Spleen (tissue), 11 donors: ENCODE results near the gene ARL6IP6. TPM values are rescaled to one million over a fixed set of nuclear protein-coding genes. Genes with fewer than 3 reads are reported as not detected.

Experiments used
- DNase-seq: peaks from one replicate; pipeline ENCODE4 v3.0.0-alpha.2; 2020
- H3K27ac ChIP-seq, 8 donors: fragments of 200-600 bp; sonication (generic) in 7 of 8; 1 replicate in 4 of 8; 2 replicates in 4 of 8; pipeline versions ENCODE4 v1.5.0 to v1.8.0; 2016 to 2021; ENCODE audit warnings: inconsistent platforms in 4 of 8, mild to moderate bottlenecking in 4 of 8, moderate library complexity in 1 of 8
- H3K27me3 ChIP-seq, 7 donors: fragments of 200-600 bp; sonication (generic) in 6 of 7; replicated peaks in 1 of 7; 1 replicate in 4 of 7; 2 replicates in 3 of 7; pipeline versions ENCODE4 v1.5.0 to v1.8.0; 2016 to 2021; ENCODE audit warnings: inconsistent platforms in 3 of 7, mild to moderate bottlenecking in 1 of 7
- H3K36me3 ChIP-seq, 6 donors: fragments of 200-600 bp; sonication (generic) in 5 of 6; 1 replicate in 4 of 6; 2 replicates in 2 of 6; pipeline versions ENCODE4 v1.5.0 to v1.8.0; 2016 to 2021; ENCODE audit warnings: inconsistent platforms in 2 of 6
- H3K4me1 ChIP-seq, 6 donors: fragments of 200-600 bp; sonication (generic) in 5 of 6; 1 replicate in 3 of 6; 2 replicates in 3 of 6; pipeline versions ENCODE4 v1.5.0 to v1.8.0; 2016 to 2021; ENCODE audit warnings: inconsistent platforms in 3 of 6
- H3K4me3 ChIP-seq, 8 donors: fragments of 200-600 bp; sonication (generic) in 7 of 8; 1 replicate in 4 of 8; 2 replicates in 4 of 8; pipeline versions ENCODE4 v1.5.0 to v1.8.0; 2016 to 2021; ENCODE audit warnings: inconsistent platforms in 4 of 8, mild to moderate bottlenecking in 4 of 8, moderate library complexity in 2 of 8
- H3K9me3 ChIP-seq, 8 donors: fragments of 200-600 bp; sonication (generic) in 7 of 8; 1 replicate in 4 of 8; 2 replicates in 4 of 8; pipeline versions ENCODE4 v1.5.0 to v1.8.0; 2016 to 2021; ENCODE audit warnings: inconsistent platforms in 4 of 8
- CTCF ChIP-seq, 11 experiments: fragments of 200-600 bp in 7 of 11; fragments of 450-650 bp in 4 of 11; sonication (generic) in 4 of 11; IDR thresholded peaks in 8 of 11; conservative IDR thresholded peaks in 3 of 11; 1 replicate in 7 of 11; 2 replicates in 4 of 11; pipeline versions ENCODE4 v1.4.0 to v1.8.0; 2016 to 2021; ENCODE audit warnings: antibody characterized with exemption in 11 of 11, inconsistent platforms in 4 of 11, mild to moderate bottlenecking in 1 of 11
- POLR2A ChIP-seq, 3 donors: fragments of 450-650 bp; IDR thresholded peaks; one replicate each; pipeline ENCODE4 v1.5.1; 2017; ENCODE audit warnings: antibody characterized with exemption in 3 of 3, mild to moderate bottlenecking in 1 of 3
- POLR2AphosphoS5 ChIP-seq, 3 donors: sonication (generic); formaldehyde crosslinking; IDR thresholded peaks; one replicate each; pipeline ENCODE4 v1.5.1; 2017; ENCODE audit warnings: antibody characterized with exemption in 3 of 3
- WGBS, 5 donors: extraction: QIAGEN DNeasy Blood & Tissue Kit in 3 of 5; methylation state at CpG; one replicate each; pipeline versions ENCODE4 v1.1.5 to v1.1.7; 2013 to 2018; 5-methylcytosine and 5-hydroxymethylcytosine counted together
- intact Hi-C: fragments of 100-400 bp; cut with DNase I; formaldehyde crosslinking; loops from one replicate; pipeline ENCODE4 v1.15.0; 2023; ENCODE audit warnings: low total_unique reads
- polyA plus RNA-seq, 3 donors: library from polyadenylated mRNA; stranded (reverse); fragments of 200-250 nt; gene quantifications; one replicate each; pipeline ENCODE4 v1.2.1, GENCODE V29; 2013
- total RNA-seq, 7 donors: library from RNA; depleted of rRNA in 3 of 7; stranded (reverse); fragments of >200 nt in 3 of 7; fragmentation: NEBNext Ultra II Directional in 4 of 7; extraction: Animal tissue kit (Norgen Biotek cat#: 25700) in 4 of 7; gene quantifications; one replicate each; pipeline versions ENCODE4 v1.1.0 to v1.2.1, GENCODE V29; 2016 to 2021
- donor health status: healthy with polysubstance abuse.
- donor health status: DM: no; HTN: no; CAD: no; lungs with moderate emphysema.
- donor health status: DM: no; HTN: no; CAD: no.
- donor health status: Bipolar disorder and iron deficiency.
- donor health status: healthy.
- donor health status: DM: no; HTN: no; CAD: no.
- donor health status: DM: yes; HTN: yes; CAD: no.

The ARL6IP6 gene
- total and polyA plus RNA-seq, 10 donors = 12.1 to 21.5 (median 16.7) TPM

- DNase-seq = no peak
- H3K27me3 ChIP-seq = no peaks in the 10 kb centered on the region
- intact Hi-C loops = no loop called here
- H3K9me3 ChIP-seq = no peaks in the 10 kb centered on the region
- peak overlapping the region in 7 of 8 donors; percentile 46 to 75 (median 52) for H3K27ac ChIP-seq
- 12 to 34% (median 16%) methylated on average over 8 of the region's 8 CpGs for WGBS, 5 donors
- TF ChIP-seq CTCF (IDR thresholded peaks at IDR 0.05 in 8 of 11, conservative IDR thresholded peaks at IDR 0.05 in 3 of 11) (no peak), POLR2AphosphoS5 (IDR thresholded peaks at IDR 0.05) (no peak), POLR2A (IDR thresholded peaks at IDR 0.05) (no peak)
- peak overlapping the region in 7 of 8 donors; percentile 4 to 51 (median 23) for H3K4me3 ChIP-seq
- H3K36me3 ChIP-seq = peaks cover 0 to 50% (median 10%) of the 10 kb centered on the region in 6 donors
- peaks cover 0 to 61% (median 22%) of the 10 kb centered on the region in 6 donors for H3K4me1 ChIP-seq
Measured at GRCh38 chr2:152694161-152694661, 24.2 kb upstream of the ARL6IP6 start.

DNA sequence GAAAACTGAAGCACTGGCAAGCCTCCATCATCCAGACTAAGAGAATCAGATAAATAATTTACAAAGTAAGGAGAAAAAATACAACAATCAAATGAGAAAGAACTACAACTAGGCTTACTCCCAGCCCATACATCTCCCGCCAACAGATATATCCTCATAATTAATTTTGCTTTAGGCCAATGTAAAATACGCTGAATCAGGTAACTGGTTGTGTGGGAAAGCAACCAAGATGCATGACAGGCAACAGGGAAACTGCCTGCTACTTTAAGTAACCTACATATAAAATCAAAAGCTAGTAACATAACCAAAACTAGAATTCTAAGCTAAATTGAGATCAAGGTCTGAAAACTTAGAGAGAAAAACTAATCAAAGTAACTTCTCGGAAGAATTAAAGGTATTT is 22.7 kb upstream of the ARL6IP6 start:
- H3K27ac ChIP-seq = no peak overlapping the region
- H3K4me1 ChIP-seq = peaks cover 0 to 64% (median 22%) of the 10 kb centered on the region in 6 donors
- H3K9me3 ChIP-seq = no peaks in the 10 kb centered on the region
- WGBS, 5 donors = 95 to 100% (median 96%) methylated on average over 3 of the region's 3 CpGs
- no peak for TF ChIP-seq CTCF (IDR thresholded peaks at IDR 0.05 in 8 of 11, conservative IDR thresholded peaks at IDR 0.05 in 3 of 11)
- peaks cover 0 to 39% (median 10%) of the 10 kb centered on the region in 6 donors for H3K36me3 ChIP-seq
- intact Hi-C loops = no loop called here
- DNase-seq = no peak
- no peak overlapping the region for H3K4me3 ChIP-seq
- H3K27me3 ChIP-seq = no peaks in the 10 kb centered on the region

DNA sequence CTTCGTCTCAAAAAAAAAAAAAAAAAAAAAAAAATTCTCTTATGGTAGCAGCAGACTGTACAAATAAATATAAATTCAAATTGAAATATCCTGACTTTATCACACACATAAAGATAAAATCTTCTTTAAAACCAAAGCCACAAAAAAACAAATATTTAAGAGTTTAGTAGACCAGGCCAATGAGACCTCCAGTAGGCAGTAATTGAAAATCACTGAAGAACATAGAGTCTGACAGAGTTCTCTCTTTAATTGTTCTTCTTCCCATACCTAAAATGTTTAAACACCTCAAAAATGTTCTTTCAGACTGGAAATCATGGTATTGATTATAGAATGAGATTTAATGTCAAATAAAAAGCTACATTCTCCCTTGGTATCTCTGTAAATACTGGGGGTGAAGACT is 21.9 kb upstream of the ARL6IP6 start:
- TF ChIP-seq CTCF (IDR thresholded peaks at IDR 0.05 in 8 of 11, conservative IDR thresholded peaks at IDR 0.05 in 3 of 11) (no peak), POLR2AphosphoS5 (IDR thresholded peaks at IDR 0.05) (no peak), POLR2A (IDR thresholded peaks at IDR 0.05) (no peak)
- Histone ChIP-seq H3K27me3 (no peaks in the 10 kb centered on the region), H3K4me3 (no peak overlapping the region), H3K36me3 (peaks cover 0 to 40% (median 11%) of the 10 kb centered on the region in 6 donors), H3K4me1 (peaks cover 0 to 64% (median 22%) of the 10 kb centered on the region in 6 donors), H3K27ac (no peak overlapping the region), H3K9me3 (peaks cover 0 to 6% (median 5%) of the 10 kb centered on the region in 8 donors)
- DNase-seq = no peak
- 77 to 100% (median 88%) methylated on average over 1 of the region's 1 CpG for WGBS, 5 donors
- intact Hi-C loops = no loop called here

DNA sequence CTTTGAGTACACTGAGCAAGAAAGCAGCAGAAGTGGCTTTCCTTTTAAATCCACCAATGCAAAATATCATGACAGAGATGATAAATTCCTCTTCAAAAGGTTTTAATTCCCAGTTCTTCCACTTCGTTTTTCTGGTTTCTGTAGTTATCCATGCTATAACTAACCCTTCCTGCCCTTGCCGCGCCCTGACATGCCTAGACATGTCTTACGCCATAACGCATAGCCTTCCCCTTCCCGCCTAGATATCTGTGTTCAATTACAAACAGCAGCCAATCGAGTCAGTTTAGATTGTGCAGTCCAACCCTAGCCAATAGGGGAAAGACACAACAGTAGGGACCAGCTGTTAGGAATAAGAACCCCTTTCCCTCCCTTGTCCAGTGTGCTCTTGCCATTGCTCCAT is 17.2 kb upstream of the ARL6IP6 start:
- WGBS, 5 donors = 94 to 100% (median 97%) methylated on average over 7 of the region's 7 CpGs
- no peak for TF ChIP-seq POLR2A (IDR thresholded peaks at IDR 0.05)
- no peak for TF ChIP-seq CTCF (IDR thresholded peaks at IDR 0.05 in 8 of 11, conservative IDR thresholded peaks at IDR 0.05 in 3 of 11)
- TF ChIP-seq POLR2AphosphoS5 (IDR thresholded peaks at IDR 0.05) = no peak

More for the DNA sequence above, 17.2 kb upstream of the ARL6IP6 start:
- no peak overlapping the region for H3K4me3 ChIP-seq
- peaks cover 0 to 13% (median 9%) of the 10 kb centered on the region in 8 donors for H3K9me3 ChIP-seq
- DNase-seq = no peak
- peaks cover 0 to 48% (median 7%) of the 10 kb centered on the region in 6 donors for H3K36me3 ChIP-seq
- no peaks in the 10 kb centered on the region for H3K27me3 ChIP-seq
- intact Hi-C loops = no loop called here
- no peak overlapping the region for H3K27ac ChIP-seq
- peaks cover 0 to 68% (median 13%) of the 10 kb centered on the region in 6 donors for H3K4me1 ChIP-seq
